GM23338 (cell line): ENCODE data around the gene KCNIP1.
"Not testable (repeated sequence)": the region's sequence is repeated elsewhere in the genome, so short reads cannot be mapped to it uniquely, and the experiment has no call there.

Experiments used
- CREB1 ChIP-seq: fragments of 250-450 bp; sonication (Bioruptor Pico); IDR thresholded peaks from 2 replicates; pipeline ENCODE4 v1.5.0; 2020; ENCODE audit warnings: low read depth, mild to moderate bottlenecking, moderate library complexity
- EZH2 ChIP-seq: fragments of 200-600 bp; sonication (generic); IDR thresholded peaks from one replicate; pipeline ENCODE4 v1.8.0; 2017; ENCODE audit warnings: antibody characterized with exemption, mild to moderate bottlenecking, low read depth; ENCODE audit not compliant: unreplicated experiment
- EZH2phosphoT487 ChIP-seq: fragments of 200-600 bp; sonication (generic); IDR thresholded peaks from one replicate; pipeline ENCODE4 v1.8.1; 2018; ENCODE audit warnings: antibody characterized with exemption; ENCODE audit not compliant: unreplicated experiment
- JUNB ChIP-seq: IDR thresholded peaks from one replicate; pipeline ENCODE4 v1.6.1; 2016; ENCODE audit warnings: antibody characterized with exemption; ENCODE audit not compliant: unreplicated experiment
- POLR2AphosphoS5 ChIP-seq: IDR thresholded peaks from 2 replicates; pipeline ENCODE4 v1.6.1; 2016; ENCODE audit warnings: antibody characterized with exemption, low read depth
- REST ChIP-seq: IDR thresholded peaks from one replicate; pipeline ENCODE4 v1.6.1; 2018; ENCODE audit warnings: antibody characterized with exemption; ENCODE audit not compliant: unreplicated experiment
- TF ChIP-seq, protein P1 (sequence below), 2 experiments: fragments of 200-600 bp in 1 of 2; sonication (generic) in 1 of 2; conservative IDR thresholded peaks; 2 replicates each; pipeline versions ENCODE4 v1.5.1 to v1.6.1; 2016 to 2017; ENCODE audit warnings: antibody characterized with exemption in 2 of 2, low read depth in 2 of 2, mild to moderate bottlenecking in 2 of 2, moderate library complexity in 1 of 2

- TF ChIP-seq EZH2, REST, EZH2phosphoT487, POLR2AphosphoS5, JUNB, CREB1: not testable (repeated sequence)
- TF ChIP-seq, protein P1, sequence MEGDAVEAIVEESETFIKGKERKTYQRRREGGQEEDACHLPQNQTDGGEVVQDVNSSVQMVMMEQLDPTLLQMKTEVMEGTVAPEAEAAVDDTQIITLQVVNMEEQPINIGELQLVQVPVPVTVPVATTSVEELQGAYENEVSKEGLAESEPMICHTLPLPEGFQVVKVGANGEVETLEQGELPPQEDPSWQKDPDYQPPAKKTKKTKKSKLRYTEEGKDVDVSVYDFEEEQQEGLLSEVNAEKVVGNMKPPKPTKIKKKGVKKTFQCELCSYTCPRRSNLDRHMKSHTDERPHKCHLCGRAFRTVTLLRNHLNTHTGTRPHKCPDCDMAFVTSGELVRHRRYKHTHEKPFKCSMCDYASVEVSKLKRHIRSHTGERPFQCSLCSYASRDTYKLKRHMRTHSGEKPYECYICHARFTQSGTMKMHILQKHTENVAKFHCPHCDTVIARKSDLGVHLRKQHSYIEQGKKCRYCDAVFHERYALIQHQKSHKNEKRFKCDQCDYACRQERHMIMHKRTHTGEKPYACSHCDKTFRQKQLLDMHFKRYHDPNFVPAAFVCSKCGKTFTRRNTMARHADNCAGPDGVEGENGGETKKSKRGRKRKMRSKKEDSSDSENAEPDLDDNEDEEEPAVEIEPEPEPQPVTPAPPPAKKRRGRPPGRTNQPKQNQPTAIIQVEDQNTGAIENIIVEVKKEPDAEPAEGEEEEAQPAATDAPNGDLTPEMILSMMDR (conservative IDR thresholded peaks at IDR 0.05; ENCODE audit: low read depth in 2 of 2), result not testable (repeated sequence)
Measured at GRCh38 chr5:170765868-170766267, 262.0 kb downstream of the KCNIP1 start.
